GM21786 (cell line): Measurements from ENCODE around the gene MED26.
"Not testable (repeated sequence)": the region's sequence is repeated elsewhere in the genome, so short reads cannot be mapped to it uniquely, and the experiment has no call there.

Experiments
- ATAC-seq: cut with Tn5 transposase; IDR thresholded peaks from one replicate; pipeline ENCODE4 v1.9.1; 2021; ENCODE audit not compliant: unreplicated experiment

Gene MED26

DNA sequence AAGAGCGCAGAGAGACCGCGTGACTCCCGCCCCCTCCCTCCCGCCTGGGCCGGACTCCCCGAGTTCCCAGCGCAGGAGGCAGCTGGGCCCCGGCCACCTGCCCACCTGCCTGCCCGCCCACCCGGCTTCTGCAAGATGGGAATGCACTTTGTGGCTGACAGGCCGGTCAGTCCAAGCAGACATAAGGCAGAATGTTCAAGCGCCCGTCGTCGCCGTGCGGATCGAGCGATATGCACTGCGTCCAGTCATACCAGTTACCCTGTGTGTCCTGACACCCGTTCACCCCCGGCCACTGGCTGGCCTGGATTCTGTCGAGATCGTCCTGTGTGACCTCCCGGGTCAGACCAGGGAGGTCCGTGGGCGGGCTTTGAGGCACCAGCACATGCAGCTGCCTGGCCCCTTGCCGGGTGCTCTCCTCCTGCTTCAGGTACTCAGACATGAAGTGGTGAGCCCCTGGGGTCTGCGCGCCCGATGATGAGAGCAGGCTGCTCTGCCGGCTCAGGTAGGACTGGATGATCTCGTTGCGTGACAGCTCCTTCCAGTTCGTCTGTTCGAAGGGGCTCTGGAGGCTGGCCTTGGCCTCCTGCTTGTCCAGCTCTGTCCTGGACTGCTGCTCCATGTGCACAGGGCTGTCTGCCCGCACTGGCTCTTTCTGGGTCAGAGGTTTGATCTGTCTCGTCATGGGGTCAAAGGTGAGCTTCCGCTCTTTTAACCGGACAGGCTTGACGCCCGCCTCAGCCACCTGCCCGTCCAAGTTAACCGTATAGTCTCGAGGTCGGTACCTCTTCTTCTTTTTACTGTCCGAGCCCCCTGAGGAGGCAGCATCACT, 51.9 kb downstream of the MED26 start:
- ATAC-seq: no peak

DNA sequence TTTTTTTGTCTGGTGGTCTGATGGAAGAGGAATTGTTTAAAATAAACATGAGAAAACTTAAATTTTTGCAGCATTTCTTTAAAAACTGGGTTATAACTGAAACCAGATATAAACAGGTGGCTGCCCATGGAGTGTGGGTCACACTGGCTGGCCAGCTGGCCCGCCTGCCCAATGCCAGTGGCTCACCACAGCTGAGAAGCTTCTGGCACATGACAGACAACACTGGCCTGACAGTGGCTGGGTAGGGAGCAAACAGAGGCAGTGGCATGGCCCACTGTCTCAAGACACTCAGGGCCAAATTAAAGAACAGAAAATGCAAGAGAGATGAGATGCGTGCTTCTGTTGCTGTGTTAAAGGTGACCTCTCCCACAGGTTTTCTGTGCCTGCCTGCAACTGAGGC, 52.7 kb downstream of the MED26 start:
- no peak for ATAC-seq

DNA sequence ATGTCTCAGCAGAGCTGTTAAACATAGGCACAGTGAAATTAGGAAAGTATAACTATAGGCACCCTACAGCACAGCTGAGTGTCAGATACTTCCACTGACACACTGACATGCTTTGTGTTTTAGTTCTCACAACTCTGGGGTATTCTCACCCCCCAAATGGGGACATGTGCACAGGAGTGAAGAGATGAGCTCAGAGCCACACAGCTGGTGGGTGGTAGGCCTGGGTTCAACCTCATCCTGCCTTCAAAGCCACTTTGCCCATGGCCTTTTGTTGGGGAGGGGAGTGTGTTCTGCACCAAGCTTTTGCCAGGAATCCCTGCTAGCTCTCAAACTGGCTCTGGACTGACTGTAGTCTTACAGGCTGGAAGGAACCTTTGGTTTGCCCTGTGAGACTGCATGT, 54.1 kb downstream of the MED26 start:
- no peak for ATAC-seq

DNA sequence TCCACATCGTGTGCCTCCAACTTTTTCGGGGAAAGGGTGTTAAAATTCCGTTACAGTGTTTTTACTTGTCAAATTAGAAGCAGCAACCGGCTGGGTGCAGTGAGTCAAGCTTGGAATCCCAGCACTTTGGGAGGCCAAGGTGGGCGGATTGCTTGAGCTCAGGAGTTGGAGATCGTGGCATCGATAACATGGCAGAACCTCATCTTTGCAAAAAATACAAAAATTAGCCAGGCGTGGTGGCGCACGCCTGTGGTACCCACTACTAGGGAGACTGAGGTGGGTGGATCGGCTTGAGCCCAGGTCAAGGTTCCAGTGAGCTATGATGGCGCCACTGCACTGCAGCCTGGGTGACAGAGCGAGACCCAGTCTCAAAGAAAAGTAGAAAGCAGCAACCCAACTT, 54.7 kb downstream of the MED26 start:
- ATAC-seq: no peak

DNA sequence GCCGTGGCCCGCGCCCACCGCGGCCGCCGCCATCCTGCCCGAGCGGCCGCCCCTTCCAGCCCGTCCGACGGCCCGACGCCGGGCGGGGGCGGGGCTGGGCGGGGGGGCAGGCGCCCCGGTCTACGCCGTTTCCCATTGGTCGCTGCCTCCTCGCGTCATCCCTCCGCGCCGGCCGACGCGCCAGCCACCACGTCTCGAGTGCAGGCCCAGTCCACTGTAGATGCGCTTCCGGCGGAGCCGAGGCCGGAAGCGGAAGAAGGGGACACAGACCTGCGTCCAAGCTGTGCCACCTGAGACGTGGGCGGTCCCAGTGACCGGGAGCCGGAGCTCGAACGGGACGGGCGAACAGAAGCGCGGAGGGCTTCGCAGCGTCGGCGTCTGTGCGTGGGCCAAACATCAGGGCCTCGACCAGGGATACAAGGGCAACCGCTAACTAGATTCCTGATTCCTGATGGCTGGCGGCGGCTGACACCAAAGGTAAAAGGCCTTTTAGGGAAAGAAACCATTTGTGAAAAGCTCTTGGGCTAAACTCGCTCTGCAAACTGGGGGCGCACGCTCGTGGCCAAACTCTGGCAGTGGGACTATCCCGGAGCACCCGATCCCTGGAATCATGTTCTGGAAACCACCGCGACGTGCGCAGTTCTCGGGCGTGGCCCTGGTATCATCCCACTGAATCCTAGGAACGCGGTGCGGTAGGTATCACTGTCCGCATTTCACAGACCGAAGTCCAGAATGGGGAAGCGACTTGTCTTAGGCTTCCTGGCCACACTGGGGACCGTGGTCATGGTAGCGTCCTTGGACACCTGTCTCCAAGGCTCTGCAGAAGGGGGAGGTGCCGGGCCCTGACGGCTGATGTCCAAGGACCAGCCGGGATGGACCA, 55.4 kb downstream of the MED26 start, which contains the start of gene SLC35E1:
TSS of gene SLC35E1 (minus strand) at position 84 of the 880 bp plus-strand sequence. CDS start at position 33, 51 bp downstream.
- peak; percentile 83 for ATAC-seq

DNA sequence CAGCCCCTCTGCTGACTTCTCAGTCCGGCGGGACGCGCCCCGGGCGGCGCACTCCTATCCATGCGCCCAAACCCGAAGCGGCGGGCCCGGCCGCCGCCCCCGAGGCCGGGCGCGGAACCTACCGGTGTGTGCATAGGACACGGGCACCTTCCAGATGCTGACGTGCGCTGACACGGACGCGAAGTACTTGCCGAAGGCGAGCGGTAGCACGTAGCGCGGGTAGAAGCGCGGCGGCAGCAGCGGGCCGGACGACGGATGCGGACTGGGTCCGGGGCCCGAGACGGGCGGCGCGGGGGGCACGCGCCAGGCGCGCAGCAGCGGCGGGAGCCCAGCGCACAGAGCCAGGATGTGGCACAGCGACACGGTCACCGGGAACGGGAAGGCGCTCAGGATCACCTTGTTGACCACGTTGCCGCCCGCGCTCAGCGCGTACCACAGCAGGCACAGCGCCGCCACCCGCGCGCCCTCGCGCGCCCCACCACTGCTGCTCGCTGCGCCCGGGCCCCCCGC, 56.1 kb downstream of the MED26 start:
- peak; percentile 20 for ATAC-seq

DNA sequence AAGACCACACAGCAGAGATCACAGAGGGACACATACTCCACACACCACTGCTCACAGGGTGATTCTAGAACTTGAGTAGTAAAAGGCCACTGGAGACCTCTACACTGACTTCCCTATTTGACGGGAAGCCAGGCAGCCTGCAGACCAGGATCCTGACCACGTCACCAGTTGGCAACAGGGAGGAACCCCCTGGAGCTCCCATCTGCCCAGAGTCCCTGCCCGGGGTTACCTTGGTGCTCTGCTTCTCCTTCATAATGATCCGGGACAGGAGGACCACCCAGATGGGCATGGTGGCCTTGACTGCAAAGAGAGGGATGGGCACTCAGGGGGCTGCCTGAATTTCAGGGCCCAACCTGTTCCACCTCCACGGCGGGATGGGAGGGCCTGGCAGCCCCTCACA, 56.7 kb downstream of the MED26 start:
- no peak for ATAC-seq

DNA sequence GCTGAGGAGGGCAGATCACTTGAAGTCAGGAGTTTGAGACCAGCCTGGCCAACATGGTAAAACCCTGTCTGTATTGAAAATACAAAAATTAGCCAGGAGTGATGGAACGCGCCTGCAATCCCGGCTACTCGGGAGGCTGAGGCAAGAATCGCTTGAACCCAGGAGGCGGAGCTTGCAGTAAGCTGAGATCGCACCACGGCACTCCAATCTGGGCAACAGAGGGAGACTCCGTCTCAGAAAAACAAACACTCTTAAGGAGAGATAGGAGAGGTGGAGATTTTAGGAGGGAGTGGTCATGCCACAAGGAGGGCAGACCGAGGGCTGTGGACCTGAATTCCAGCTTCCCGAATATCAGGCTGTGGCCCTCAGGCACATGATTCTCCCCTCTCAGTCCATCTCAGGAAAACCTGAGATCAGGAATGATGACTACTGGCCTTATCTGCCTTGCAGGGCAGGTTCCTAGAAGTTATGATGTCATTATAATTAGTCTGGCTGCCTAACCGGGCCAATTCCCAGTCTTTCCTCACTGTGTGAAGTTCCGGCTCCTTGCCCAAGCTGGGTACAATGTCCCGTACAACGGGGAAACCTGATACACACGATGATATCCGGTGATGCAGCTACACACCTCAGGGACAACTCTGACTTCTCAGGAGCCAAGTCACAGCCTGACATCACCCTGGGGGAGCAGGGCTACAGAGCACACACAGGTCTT, 58.2 kb downstream of the MED26 start:
- no peak for ATAC-seq

DNA sequence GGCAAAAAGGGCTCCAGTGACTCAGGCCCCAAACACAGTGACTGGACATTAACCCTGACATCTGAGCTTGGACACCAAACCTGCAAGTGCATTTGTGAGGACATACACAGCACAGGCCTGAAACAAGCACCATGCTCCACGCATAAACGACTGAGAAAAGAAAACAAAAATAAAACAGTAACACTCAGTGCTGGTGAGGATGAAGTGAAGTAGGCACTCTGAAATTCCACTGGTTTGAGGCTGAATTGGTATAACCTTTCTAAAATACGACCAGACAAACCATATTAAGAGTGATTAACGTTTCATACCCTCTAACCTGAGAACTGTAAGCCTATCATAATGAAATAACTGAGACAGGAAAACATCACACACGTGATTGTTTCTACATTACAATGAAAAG, 61.3 kb downstream of the MED26 start:
- ATAC-seq: no peak

DNA sequence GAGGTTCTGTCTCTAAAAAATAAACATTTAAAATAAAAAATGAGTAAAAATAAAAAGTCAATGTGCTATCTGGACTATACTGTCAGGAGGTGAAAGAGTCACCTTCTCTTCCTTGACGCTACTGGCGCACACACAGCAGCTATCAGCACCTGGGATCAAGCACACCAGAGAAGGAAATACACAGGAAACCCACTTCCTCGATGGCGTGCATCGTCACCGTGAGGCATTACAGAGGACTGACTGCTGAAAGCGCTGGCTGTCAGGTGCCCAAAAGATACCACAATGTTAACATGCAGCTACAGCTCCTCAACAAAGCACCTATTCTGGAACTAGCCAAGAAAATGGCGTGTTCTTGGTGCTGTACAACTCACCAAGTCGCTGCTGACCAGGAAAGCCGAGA, 61.8 kb downstream of the MED26 start:
- ATAC-seq: no peak

DNA sequence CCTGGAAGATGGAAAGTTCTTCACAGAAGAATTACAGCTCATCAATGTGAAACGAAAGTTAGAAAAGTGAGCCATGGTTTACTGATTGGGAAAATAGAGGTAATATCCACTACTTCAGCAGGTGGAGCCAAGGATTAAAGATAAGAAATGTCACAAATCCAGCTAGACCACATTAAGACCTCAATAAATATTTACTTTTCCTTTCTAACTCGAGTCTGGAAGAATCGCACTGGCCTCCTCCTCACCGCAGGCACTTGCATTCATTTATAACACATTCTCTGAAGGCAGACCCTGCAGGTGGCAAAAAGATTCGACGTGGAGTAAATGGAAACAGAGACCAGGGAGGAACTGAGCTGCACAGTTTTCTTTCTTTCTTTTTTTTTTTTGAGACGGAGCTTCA, 63.2 kb downstream of the MED26 start:
- ATAC-seq: no peak

DNA sequence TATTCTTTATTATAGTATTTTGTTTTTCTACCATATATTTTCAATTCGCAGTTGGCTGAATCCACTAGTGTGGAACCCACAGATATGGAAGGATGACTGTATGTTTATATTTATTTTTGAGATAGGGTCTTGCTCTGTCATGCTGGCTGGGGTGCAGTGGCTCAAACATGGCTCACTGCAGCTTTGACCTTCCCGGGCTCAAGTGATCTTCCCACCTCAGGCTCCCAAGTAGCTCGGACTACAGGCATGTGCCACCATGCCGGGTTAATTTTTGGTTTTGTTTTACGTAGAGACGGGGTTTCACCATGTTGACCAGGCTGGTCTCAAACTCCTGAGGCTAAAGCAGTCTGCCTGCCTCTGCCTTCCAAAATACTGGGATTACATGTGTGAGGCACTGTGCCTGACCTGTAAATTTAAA, 65.4 kb downstream of the MED26 start:
- no peak for ATAC-seq

DNA sequence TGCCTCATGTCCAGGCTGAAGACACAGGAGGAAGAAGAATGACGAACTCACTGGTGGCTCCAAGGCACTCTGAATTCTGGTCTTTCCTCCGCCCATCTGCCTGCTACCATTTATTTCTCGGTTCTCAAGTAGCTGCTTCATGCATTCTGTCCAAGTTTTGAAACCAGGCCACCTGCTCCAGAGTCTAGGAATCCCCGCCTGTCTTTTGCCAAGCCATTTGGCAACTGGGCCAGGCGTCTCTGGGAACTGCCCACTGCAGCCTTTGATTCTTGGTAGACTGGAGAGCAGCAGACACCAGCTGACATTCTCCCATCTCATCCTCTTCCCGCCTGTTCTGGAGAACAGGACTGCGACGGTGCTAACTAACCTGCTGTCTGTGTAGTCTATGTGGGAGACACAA, 66.6 kb downstream of the MED26 start:
- no peak for ATAC-seq

DNA sequence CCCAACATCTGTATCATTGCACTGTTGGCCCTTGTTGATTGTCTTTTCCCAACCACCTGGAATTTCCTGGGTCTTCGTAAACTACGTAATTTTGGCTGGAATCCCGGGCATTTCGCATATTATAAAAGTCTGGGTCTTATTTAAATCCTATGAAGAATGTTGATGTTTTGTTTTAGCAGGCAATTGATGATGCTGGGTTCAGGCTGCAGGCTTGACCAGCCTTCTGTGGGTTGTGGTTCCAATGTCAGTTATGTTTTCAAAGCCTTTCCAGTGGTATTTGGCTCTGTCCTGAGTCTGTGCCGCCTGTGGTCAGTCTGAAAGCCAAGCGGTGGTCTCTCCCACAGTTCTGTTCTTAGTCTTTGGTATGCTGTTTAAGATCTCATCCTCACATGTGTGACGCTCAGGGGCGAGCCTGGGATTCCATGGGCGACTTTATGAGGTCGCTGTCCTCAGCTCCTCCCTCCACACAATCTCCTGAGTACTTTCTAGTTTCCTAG, 68.2 kb downstream of the MED26 start:
- ATAC-seq: no peak

DNA sequence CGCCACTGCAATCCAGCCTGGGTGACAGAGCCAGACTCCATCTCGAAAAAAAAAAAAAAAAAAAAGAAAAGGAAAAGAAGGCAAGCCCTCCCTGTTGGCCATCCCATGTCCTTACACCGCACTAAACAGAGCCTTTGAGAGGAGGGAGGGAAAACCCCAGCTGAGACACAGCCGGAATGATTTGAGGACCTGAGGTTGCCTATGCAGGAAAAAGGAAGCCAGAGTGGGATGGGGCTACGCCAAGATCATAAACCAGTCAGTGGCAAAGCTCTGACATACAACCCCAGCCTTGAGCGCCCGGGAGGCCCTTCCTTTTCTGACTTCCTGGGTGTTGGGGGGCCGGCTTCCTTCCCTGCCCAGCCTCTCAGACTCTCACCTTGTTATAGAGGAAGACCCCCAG, 73.2 kb downstream of the MED26 start:
- no peak for ATAC-seq

DNA sequence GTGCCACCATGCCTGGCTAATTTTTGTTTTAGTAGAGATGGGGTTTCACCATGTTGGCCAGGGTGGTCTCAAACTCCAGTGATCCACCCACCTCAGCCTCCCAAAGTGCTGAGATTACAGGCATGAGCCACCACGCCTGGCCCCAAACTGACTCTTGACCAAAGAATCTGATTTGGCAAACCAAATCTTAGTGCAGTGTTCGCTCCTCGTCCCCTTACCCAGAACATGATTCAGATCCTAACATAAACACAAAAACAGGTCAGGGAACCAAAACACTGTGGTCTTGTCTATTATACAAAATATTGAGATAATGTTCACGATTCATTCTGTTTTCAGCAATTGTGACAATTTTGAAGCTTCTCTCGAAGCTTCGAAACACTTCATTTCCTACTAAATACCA, 76.1 kb downstream of the MED26 start:
- ATAC-seq: not testable (repeated sequence)

DNA sequence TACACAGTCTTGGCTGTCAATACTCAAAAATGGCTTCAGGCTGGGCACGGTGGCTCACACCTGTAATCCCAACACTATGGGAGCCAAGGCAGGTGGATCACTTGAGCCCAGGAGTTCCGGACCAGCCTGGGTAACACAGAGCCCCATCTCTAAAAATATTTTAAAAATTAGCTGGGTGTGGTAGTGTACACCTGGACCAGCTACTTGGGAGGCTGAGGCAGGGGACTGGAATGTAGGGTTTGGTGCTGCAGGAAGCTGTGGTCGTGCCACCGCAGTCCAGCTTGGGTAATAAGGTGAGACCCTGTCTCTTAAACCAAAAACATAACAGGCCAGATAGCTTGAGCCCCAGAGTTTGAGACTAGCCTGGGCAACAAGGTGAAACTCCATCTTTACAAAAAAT, 79.0 kb downstream of the MED26 start:
- no peak for ATAC-seq

DNA sequence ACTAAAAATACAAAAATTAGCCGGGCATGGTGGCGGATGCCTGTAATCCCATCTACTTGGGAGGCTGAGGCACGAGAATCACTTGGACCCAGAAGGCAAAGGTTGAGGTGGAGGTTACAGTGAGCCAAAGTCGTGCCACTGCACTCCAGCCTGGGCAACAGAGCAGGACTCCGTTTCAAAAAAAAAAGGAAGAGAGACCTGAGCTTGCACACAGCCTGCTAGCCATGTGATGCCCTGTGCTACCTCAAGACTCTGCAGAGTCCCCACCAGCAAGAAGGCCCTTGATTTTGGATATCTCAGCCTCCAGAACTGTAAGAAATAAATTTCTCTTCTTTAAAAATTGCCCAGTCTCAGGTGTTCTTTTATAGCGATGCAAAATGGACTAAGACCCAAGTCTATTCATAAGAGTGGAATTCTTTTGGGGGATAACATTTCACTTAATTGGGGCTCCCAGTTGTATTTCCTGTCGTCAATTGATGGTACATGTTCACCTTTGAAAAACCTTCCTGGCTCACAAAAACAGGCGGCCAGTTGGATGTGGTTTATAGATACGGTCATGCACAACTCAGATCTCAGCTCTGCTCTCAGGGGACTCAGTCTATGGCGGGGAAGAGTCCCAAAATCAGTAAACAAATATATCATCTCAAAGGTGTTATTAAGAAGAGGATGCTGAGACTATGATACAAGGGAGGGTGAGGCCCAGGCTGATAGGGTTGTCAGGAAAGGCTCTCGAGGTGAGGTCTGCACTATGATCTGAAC, 83.4 kb downstream of the MED26 start:
- no peak for ATAC-seq

DNA sequence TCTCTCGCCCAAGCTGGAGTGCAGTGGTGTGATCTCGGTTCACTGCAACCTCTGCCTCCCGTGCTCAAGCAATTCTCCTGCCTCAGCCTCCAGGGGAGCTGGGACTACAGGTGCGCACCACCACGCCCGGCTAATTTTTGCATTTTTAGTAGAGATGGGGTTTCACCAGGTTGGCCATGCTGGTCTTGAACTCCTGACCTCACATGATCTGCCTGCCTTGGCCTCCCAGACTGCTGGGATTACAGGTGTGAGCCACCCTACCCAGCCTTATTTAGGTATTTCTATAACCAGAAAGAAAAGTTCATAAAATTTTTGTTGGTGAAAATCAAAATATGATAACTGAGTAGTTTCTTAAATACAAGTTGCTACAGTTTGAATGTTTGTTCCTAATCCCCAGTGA, 84.3 kb downstream of the MED26 start:
- not testable (repeated sequence) for ATAC-seq

DNA sequence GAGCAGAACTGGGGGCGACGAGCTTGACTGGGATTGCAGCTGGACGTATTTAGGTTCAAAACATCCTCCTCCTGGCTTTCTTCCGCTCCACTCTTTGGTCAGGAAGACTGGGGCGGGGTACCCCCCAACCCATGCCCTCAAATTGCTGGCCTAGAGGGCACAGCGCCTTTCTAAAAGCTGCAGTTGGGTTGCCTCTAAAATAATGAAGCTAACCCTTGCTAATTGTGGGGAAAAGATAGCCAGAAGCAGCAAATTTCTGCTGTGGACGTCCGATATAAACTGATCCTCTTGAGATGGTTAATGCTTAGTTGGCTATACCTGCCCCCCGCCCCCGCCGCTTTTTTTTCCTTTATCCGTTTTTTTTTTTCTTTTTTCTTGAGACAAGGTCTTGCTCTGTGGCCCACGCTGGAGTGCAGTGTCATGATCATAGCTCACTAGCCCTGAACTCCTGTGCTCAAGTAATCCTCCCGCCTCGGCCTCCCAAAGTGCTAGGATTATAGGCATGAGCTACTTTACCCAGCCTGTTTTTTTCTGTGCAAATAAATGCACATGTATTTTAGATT, 85.0 kb downstream of the MED26 start:
- ATAC-seq: no peak
